GM12864 (cell line): ENCODE results near the gene SIRT1.
A peak's percentile ranks its signal among the peaks of the same experiment; 100 is the strongest.

ENCODE experiments used
- DNase-seq: peaks from one replicate; pipeline ENCODE4 v3.0.0-alpha.2; 2011; ENCODE audit warnings: low read depth
- H3K4me3 ChIP-seq: 2 replicates; pipeline ENCODE4 v1.5.1; 2011; ENCODE audit warnings: mild to moderate bottlenecking, low read depth, low read length, control low read depth
- CTCF ChIP-seq: IDR thresholded peaks from 2 replicates; pipeline ENCODE4 v1.5.1; 2011; ENCODE audit warnings: low read depth, mild to moderate bottlenecking, moderate library complexity, low read length, control low read depth, inconsistent platforms; ENCODE audit errors: missing control alignments

Gene SIRT1

GRCh38 chr10:67843284-67843683 is 41.2 kb upstream of the SIRT1 start:
- DNase-seq, result no peak
- H3K4me3 ChIP-seq, result no peak overlapping the region
- TF ChIP-seq CTCF, result no peak

- H3K4me3 ChIP-seq, result peak overlapping the region; percentile 84
- no peak for TF ChIP-seq CTCF
- peak; percentile 83 for DNase-seq
Measured at GRCh38 chr10:67849331-67850011, 35.0 kb upstream of the SIRT1 start.

- no peak for TF ChIP-seq CTCF
- DNase-seq, result no peak
- H3K4me3 ChIP-seq, result no peak overlapping the region
Measured at GRCh38 chr10:67851186-67851585, 33.3 kb upstream of the SIRT1 start.

- no peak for DNase-seq
- no peak overlapping the region for H3K4me3 ChIP-seq
- no peak for TF ChIP-seq CTCF
Measured at GRCh38 chr10:67852761-67853160, 31.7 kb upstream of the SIRT1 start.

- no peak for TF ChIP-seq CTCF
- no peak overlapping the region for H3K4me3 ChIP-seq
- no peak for DNase-seq
Measured at GRCh38 chr10:67853512-67853911, 30.9 kb upstream of the SIRT1 start.

- no peak overlapping the region for H3K4me3 ChIP-seq
- DNase-seq, result no peak
- TF ChIP-seq CTCF, result no peak
Measured at GRCh38 chr10:67858971-67859370, 25.5 kb upstream of the SIRT1 start.

GRCh38 chr10:67861750-67862432 is 22.6 kb upstream of the SIRT1 start:
- DNase-seq, result no peak
- H3K4me3 ChIP-seq, result no peak overlapping the region
- TF ChIP-seq CTCF, result no peak
